Upper lobe of right lung (tissue), 1 donor: ENCODE data around the gene CCNE1. TPM values are rescaled to one million over a fixed set of nuclear protein-coding genes. Genes with fewer than 3 reads are reported as not detected.

Source experiments
- ATAC-seq: fragments of 200-7000 bp; cut with Tn5 transposase; one replicate; pipeline ENCODE4 v1.9.1; 2020; ENCODE audit warnings: mild to moderate bottlenecking, moderate library complexity
- DNase-seq: peaks from one replicate; pipeline ENCODE4 v3.0.0-alpha.2; 2020
- H3K27ac ChIP-seq: fragments of 200-600 bp; one replicate; pipeline ENCODE4 v1.8.0; 2022
- H3K27me3 ChIP-seq: fragments of 200-600 bp; one replicate; pipeline ENCODE4 v1.8.0; 2022; ENCODE audit warnings: mild to moderate bottlenecking
- H3K36me3 ChIP-seq: fragments of 200-600 bp; one replicate; pipeline ENCODE4 v1.8.0; 2022
- H3K4me1 ChIP-seq: fragments of 200-600 bp; one replicate; pipeline ENCODE4 v1.8.0; 2022
- H3K4me3 ChIP-seq: fragments of 200-600 bp; one replicate; pipeline ENCODE4 v1.8.0; 2022; ENCODE audit warnings: mild to moderate bottlenecking
- H3K9me3 ChIP-seq: fragments of 200-600 bp; one replicate; pipeline ENCODE4 v1.8.0; 2022
- intact Hi-C: fragments of 100-400 bp; cut with DNase I; formaldehyde crosslinking; loops from one replicate; pipeline ENCODE4 v1.11.0; 2022
- total RNA-seq: library from RNA; stranded (reverse); fragmentation: NEBNext Ultra II Directional; extraction: Animal tissue kit (Norgen Biotek cat#: 25700); gene quantifications from one replicate; pipeline ENCODE4 v1.2.1, GENCODE V29; 2021
- TF ChIP-seq, protein P1 (sequence below): fragments of 200-600 bp; IDR thresholded peaks from one replicate; pipeline ENCODE4 v1.8.0; 2022; ENCODE audit warnings: antibody characterized with exemption
- donor health status: DM: no; HTN: yes; CAD: no; lungs with severe emphysema.

The CCNE1 gene
- total RNA-seq, 1 donor from 2014 or later: 0.55 TPM

DNA sequence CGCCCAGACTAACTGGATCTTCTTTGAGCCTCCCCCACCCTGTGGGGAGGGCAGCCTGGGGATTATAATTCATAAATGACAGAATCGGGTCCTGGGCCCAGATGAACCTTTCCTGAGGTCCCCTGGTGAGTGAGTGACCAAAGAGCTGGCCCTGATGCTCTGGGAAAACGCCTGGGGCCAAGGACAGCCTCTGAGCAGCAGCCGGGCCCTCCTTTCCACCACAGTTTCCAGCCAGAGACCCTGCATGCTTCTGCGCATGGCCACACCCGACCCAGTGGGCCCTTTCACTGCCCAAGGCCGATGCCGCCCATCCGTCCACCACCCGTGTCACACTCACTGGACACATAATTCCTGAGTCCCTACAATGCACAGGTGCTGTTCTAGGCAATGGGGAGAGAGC, 43.6 kb upstream of the CCNE1 start:
- TF ChIP-seq, protein P1, sequence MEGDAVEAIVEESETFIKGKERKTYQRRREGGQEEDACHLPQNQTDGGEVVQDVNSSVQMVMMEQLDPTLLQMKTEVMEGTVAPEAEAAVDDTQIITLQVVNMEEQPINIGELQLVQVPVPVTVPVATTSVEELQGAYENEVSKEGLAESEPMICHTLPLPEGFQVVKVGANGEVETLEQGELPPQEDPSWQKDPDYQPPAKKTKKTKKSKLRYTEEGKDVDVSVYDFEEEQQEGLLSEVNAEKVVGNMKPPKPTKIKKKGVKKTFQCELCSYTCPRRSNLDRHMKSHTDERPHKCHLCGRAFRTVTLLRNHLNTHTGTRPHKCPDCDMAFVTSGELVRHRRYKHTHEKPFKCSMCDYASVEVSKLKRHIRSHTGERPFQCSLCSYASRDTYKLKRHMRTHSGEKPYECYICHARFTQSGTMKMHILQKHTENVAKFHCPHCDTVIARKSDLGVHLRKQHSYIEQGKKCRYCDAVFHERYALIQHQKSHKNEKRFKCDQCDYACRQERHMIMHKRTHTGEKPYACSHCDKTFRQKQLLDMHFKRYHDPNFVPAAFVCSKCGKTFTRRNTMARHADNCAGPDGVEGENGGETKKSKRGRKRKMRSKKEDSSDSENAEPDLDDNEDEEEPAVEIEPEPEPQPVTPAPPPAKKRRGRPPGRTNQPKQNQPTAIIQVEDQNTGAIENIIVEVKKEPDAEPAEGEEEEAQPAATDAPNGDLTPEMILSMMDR: no peak
- H3K4me1 ChIP-seq: no peaks in the 10 kb centered on the region
- H3K27me3 ChIP-seq: no peaks in the 10 kb centered on the region
- DNase-seq (no peak), ATAC-seq (no peak)
- H3K4me3 ChIP-seq: no peak overlapping the region
- intact Hi-C loops: loop anchor here (5.0 kb wide), 1 partner anchor 104 kb away; no protein-coding TSS in a partner anchor
- no peaks in the 10 kb centered on the region for H3K9me3 ChIP-seq
- no peaks in the 10 kb centered on the region for H3K36me3 ChIP-seq
- H3K27ac ChIP-seq: no peak overlapping the region

DNA sequence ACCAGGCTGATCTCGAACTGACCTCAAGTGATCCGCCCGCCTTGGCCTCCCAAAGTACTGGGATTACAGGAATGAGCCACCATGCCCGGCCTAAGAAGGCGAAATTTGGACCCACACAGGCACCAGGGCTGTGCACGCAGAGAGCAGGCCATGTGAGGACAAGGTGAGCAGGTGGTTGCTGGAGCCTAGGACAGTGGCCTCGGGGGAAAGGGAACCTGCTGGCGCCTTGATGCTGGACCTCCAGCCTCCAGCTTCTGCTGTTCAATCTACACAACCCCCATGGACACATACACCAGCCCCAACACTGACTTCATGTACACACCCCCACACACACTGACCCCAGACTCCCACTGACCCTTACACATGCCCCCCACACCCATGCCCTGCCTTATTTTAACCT, 41.8 kb upstream of the CCNE1 start:
- Histone ChIP-seq H3K4me1 (no peaks in the 10 kb centered on the region), H3K9me3 (no peaks in the 10 kb centered on the region), H3K4me3 (no peak overlapping the region), H3K27ac (no peak overlapping the region), H3K27me3 (no peaks in the 10 kb centered on the region), H3K36me3 (no peaks in the 10 kb centered on the region)
- intact Hi-C loops: loop anchor here (5.0 kb wide), 1 partner anchor 102 kb away; no protein-coding TSS in a partner anchor
- TF ChIP-seq, protein P1: no peak
- no peak for ATAC-seq
- DNase-seq: no peak

DNA sequence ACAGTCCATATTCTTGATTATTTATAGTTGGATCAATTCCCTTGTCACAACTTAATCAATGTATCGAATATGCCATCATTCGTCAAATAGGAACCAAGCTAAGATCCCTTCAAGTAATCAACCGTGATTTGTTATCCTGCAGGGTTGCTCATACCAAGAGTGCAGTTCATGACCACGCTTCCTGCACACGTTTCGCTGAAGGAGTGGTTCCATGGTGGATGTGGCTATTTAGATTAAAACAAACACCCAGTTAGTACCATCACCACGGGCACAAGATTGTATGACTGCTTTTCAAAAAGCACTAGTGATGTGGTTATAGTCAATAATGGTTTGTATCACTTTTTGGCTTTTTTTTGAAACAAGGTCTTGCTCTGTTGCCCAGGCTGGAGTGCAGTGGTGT, 41.1 kb upstream of the CCNE1 start:
- TF ChIP-seq, protein P1: no peak
- no peak for DNase-seq
- H3K27me3 ChIP-seq: no peaks in the 10 kb centered on the region
- H3K36me3 ChIP-seq: no peaks in the 10 kb centered on the region
- no peak for ATAC-seq
- H3K27ac ChIP-seq: no peak overlapping the region
- no peaks in the 10 kb centered on the region for H3K4me1 ChIP-seq
- intact Hi-C loops: no loop called here
- H3K9me3 ChIP-seq: no peaks in the 10 kb centered on the region
- no peak overlapping the region for H3K4me3 ChIP-seq

DNA sequence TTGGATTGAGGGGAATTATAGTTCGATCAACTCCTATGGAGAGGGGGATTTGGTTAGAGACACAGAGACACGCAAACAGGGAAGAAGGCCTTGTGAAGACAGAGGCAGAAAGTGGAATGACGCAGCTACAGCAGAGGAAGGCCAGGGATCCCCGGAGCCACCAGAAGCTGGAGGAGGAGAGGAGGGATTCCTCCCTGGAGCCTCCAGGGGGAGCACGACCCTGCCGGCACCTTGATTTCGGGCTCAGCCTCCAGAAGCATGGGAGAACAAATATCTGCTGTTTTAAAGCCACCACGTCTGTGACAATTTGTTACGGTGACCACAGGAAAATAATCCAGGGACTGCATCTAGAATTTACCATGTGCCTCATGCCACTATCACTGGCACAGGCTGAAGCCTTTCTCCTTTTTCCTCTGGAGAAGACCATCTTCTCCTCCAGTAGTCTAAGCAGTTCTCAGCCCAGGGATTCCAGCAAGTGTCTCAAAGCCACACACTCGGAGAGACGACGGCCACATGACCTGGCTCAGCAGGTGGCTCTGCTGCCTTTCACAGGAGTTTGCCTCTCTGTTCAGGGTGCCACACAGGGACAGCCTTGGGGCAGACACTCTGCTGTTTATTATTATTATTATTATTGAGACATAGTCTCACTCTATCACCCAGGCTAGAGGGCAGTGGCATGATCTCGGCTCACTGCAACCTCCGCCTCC, 39.9 kb upstream of the CCNE1 start:
- TF ChIP-seq, protein P1: peak; percentile 70
- ATAC-seq: peak; percentile 72
- H3K27me3 ChIP-seq: no peaks in the 10 kb centered on the region
- H3K27ac ChIP-seq: no peak overlapping the region
- intact Hi-C loops: no loop called here
- H3K36me3 ChIP-seq: no peaks in the 10 kb centered on the region
- H3K4me1 ChIP-seq: no peaks in the 10 kb centered on the region
- DNase-seq: no peak
- H3K4me3 ChIP-seq: no peak overlapping the region
- H3K9me3 ChIP-seq: no peaks in the 10 kb centered on the region

DNA sequence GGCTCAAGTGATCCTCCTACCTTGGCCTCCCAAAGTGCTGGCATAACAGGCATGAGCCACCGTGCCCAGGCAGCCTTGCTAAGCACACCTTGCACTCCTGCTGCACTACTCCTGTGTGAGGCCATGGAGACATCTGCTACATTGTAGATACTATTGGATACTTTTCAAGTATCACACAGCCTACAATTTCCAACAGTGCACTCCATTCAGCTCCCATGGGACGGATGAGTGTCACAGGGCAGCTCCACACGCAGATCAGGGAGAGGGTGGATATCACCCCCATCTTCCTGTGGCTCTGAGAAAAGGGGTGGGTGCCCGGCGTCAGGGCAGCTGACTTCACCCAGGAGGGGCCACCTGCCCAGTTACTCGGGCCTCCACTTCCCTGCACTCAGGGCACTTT, 39.1 kb upstream of the CCNE1 start:
- TF ChIP-seq, protein P1: no peak
- intact Hi-C loops: no loop called here
- DNase-seq (no peak), ATAC-seq (no peak)
- Histone ChIP-seq H3K36me3 (no peaks in the 10 kb centered on the region), H3K27ac (no peak overlapping the region), H3K9me3 (no peaks in the 10 kb centered on the region), H3K4me3 (no peak overlapping the region), H3K4me1 (no peaks in the 10 kb centered on the region), H3K27me3 (no peaks in the 10 kb centered on the region)
